Measurements from ENCODE around the gene RHOXF2B.
"Not testable (repeated sequence)": the region's sequence is repeated elsewhere in the genome, so short reads cannot be mapped to it uniquely, and the experiment has no call there.

Gene RHOXF2B

GRCh38 chrX:120077590-120077989, at the start of gene RHOXF2B:
TSS of gene RHOXF2B (minus strand) at chrX:120077690. CDS start at chrX:120077552, 138 bp downstream.
- not testable (repeated sequence) for DNase-seq

- no peak for DNase-seq
Measured at GRCh38 chrX:120125444-120125843, 48.0 kb upstream of the RHOXF2B start.

GRCh38 chrX:120120223-120120622, 42.7 kb upstream of the RHOXF2B start:
- DNase-seq = no peak

GRCh38 chrX:120115438-120115963, 38.0 kb upstream of the RHOXF2B start, which contains the start of gene RHOXF1:
TSS of gene RHOXF1 (minus strand) at chrX:120115913. CDS start at chrX:120115862, 51 bp downstream.
- DNase-seq = no peak

GRCh38 chrX:120111611-120112010, 34.1 kb upstream of the RHOXF2B start:
- no peak for DNase-seq

- no peak for DNase-seq
Measured at GRCh38 chrX:120109378-120109777, 31.9 kb upstream of the RHOXF2B start.

GRCh38 chrX:120104707-120105106, 27.2 kb upstream of the RHOXF2B start:
- not testable (repeated sequence) for DNase-seq

GRCh38 chrX:120101057-120101456, 23.6 kb upstream of the RHOXF2B start:
- DNase-seq = not testable (repeated sequence)

DNA sequence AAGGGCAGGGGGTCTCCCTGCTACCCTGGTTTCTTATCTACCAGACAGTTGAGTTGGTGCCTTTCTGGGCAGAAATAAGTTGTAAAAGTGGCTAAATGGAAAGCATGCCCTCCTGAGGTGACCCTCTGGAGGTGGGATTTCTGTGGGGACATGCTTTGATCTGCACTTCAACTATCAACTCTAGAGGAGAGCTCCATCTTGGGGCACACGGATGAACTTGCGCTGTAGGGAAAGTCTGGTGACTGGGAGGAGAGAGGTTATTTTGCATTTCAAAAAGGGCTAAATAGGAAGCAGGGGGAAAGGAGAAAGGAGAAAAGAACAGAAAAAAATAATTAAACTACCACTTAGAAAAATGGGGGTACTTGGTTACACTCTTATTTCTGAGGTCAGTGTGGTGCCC, 12.7 kb upstream of the RHOXF2B start:
- no peak for DNase-seq

- DNase-seq = no peak
Measured at GRCh38 chrX:120087289-120088017, 10.0 kb upstream of the RHOXF2B start.

GRCh38 chrX:120085553-120086185, 8.2 kb upstream of the RHOXF2B start:
- DNase-seq = not testable (repeated sequence)

GRCh38 chrX:120066169-120066568, 11.3 kb downstream of the RHOXF2B start:
- DNase-seq = not testable (repeated sequence)

GRCh38 chrX:120042712-120043111, 34.8 kb downstream of the RHOXF2B start:
- DNase-seq = not testable (repeated sequence)

DNA sequence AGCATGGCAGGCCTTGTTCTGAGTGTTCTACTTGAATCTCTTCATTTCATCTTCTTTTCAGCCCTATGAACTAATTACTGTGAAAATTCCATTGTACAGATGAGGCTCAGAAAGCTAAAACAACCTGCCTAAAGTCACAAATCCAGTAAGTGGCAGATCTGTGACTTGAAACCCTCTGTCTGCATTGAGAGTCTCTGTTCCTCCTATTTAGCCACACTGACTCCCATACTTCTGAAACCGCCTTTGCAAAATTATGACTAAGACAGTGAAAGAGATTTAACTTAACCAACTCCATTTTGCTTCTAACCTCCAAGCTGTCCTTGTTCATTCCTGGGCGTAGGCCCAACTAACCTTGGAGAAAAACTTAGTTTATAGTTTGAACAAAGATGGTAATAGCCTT, 35.2 kb downstream of the RHOXF2B start:
- DNase-seq = not testable (repeated sequence)

GRCh38 chrX:120040176-120040575, 37.3 kb downstream of the RHOXF2B start:
- not testable (repeated sequence) for DNase-seq

- DNase-seq = not testable (repeated sequence)
Measured at GRCh38 chrX:120039087-120039733, 38.3 kb downstream of the RHOXF2B start.

DNA sequence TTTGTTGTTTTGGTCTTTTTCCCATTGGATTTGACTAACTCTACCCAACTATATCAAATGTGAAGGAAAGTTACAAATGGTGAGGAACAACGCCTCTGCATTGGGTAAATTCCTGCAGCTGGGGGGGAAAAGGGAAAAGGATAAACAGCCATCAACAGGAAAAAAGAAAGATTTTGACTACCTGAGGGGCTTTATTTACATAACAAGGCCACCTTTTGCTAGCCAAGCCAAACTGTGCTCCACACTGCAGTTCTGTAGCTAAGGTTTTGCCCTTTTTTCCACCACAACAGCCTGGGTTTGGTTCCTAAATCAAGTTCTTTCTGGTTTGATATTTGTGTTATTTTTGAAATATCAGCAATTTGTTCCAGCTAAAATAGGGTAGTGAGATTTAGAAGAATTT, 40.8 kb downstream of the RHOXF2B start:
- DNase-seq = no peak

DNA sequence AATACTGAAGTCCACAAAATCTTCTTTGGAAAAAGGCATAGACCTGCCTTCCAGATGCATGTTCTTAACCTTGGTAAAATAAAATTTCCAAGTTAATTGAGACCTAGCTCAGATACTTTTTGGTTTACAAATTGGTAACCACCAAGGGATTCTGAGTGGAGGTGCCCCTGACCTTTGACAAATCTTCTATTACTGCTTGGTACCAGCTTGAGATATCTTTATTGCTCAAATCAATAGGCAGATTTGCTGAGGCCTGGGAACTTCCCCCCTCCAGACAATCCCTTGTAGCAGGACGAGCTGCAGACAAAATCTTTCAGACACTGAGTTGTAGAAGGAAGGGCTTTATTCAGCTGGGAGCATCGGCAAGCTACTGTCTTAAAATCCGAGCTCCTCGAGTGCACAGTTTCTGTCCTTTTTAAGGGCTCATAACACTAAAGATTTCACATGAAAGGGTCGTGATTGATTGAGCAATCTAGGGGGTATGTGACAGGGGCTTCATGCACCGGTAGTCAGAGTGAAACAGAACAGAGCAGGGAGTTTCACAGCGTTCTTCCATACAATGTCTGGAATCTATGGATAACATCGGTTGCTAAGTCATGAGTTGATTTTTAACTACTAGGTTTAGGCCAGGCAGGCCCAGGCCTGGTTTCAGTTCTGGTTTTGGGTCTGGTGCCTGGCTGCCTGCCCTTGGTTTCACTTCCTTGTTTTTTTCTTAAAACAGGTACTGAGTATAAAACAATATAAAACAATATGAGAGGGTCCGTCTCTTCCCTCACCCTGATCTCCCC, 41.8 kb downstream of the RHOXF2B start:
- DNase-seq = not testable (repeated sequence)

GRCh38 chrX:120029354-120029753, 48.1 kb downstream of the RHOXF2B start:
- DNase-seq = no peak

DNA sequence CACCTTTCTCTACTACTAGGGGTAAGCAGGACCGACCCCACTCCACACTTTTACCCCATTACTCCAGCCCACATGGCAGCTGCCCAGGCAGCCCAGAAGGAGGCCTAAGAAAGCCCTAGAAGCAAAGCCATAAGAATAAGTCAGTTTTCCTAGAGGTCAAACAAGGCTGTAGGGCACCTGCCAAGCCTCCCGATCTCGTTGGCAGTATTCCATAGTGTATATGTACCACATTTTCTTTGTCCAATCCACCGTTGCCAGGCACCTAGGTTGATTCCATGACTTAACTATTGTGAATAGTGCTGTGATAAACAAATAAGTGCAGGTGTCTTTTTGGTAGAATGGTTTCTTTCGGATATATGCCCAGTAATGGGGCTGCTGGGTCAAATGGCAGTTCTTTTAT, 54.2 kb downstream of the RHOXF2B start:
- DNase-seq = no peak

- no peak for DNase-seq
Measured at GRCh38 chrX:120022763-120023162, 54.7 kb downstream of the RHOXF2B start.
